HepG2 (cell line): ENCODE data around the gene MASP2. TPM values are rescaled to one million over a fixed set of nuclear protein-coding genes. Genes with fewer than 3 reads are reported as not detected.
"Not testable (repeated sequence)": the region's sequence is repeated elsewhere in the genome, so short reads cannot be mapped to it uniquely, and the experiment has no call there.

ENCODE experiments used
- ATAC-seq: fragments of 200-7000 bp; cut with Tn5 transposase; 3 replicates; pipeline ENCODE4 v1.9.1; 2020; ENCODE audit warnings: mild to moderate bottlenecking, moderate library complexity
- BruUV-seq: library from RNA; stranded (reverse); fragments of 400-500 nt; replicated peaks from 2 replicates; lab custom pipeline; 2021; lab: Mats Ljungman, UMichigan
- CTCF ChIA-PET: fragments of 300-600 bp; formaldehyde crosslinking; extraction: SDS; loops from one replicate; lab custom pipeline; 2021; ENCODE audit warnings: low total read pairs, inconsistent platforms, low intra/inter-chr PET ratio; lab: Yijun Ruan, JAX
- POLR2A ChIA-PET: fragments of 350-600 bp; sonication (Branson Sonifier 250); formaldehyde crosslinking; loops from one replicate; lab custom pipeline; 2020; ENCODE audit warnings: antibody characterized with exemption, inconsistent platforms; lab: Yijun Ruan, JAX
- DNase-seq: peaks from one replicate; pipeline ENCODE4 v3.0.0-alpha.2; 2015; ENCODE audit warnings: low spot score
- FAIRE-seq: peaks from 3 replicates; lab custom pipeline; 2011; peaks lifted over from hg19 to GRCh38; lab: Jason Lieb, UNC
- H2AFZ ChIP-seq: one replicate; pipeline ENCODE4 v1.6.1; 2011; ENCODE audit warnings: low read length, inconsistent platforms
- H3K27ac ChIP-seq: fragments of 300-600 bp; 3 replicates; pipeline ENCODE4 v1.8.0; 2011; ENCODE audit warnings: mixed run types, mild to moderate bottlenecking, mixed read lengths, low read length, inconsistent platforms; ENCODE audit not compliant: insufficient read depth; ENCODE audit errors: extremely low read length
- H3K27me3 ChIP-seq, 2 experiments: fragments of 200-600 bp in 1 of 2; 2 replicates in 1 of 2; 3 replicates in 1 of 2; pipeline versions ENCODE4 v1.6.0 to v1.8.0; 2011; ENCODE audit warnings: low read length in 2 of 2, mild to moderate bottlenecking in 2 of 2, moderate library complexity in 2 of 2, inconsistent platforms in 1 of 2; ENCODE audit not compliant: insufficient read depth in 2 of 2, control insufficient read depth in 1 of 2
- H3K36me3 ChIP-seq, 2 experiments: fragments of 200-600 bp in 1 of 2; replicated peaks in 1 of 2; 2 replicates in 1 of 2; 3 replicates in 1 of 2; pipeline versions ENCODE4 v1.5.1 to v1.8.0; 2011; ENCODE audit warnings: low read length in 2 of 2, inconsistent platforms in 1 of 2; ENCODE audit not compliant: insufficient read depth in 2 of 2, control insufficient read depth in 1 of 2
- H3K4me1 ChIP-seq: 2 replicates; pipeline ENCODE4 v1.5.1; 2012; ENCODE audit warnings: low read length, inconsistent platforms; ENCODE audit not compliant: insufficient read depth
- H3K4me2 ChIP-seq: 2 replicates; pipeline ENCODE4 v1.6.0; 2011; ENCODE audit warnings: low read depth, low read length, inconsistent platforms
- H3K4me3 ChIP-seq, 3 experiments: fragments of 200-600 bp in 1 of 3; sonication (generic), shearing (Covaris generic) in 1 of 3; replicated peaks in 1 of 3; 2 replicates each; pipeline ENCODE4 v1.5.1; 2011 to 2016; ENCODE audit warnings: low read length in 3 of 3, inconsistent platforms in 2 of 3, low read depth in 2 of 3, mild to moderate bottlenecking in 2 of 3, control low read depth in 1 of 3, mixed read lengths in 1 of 3; ENCODE audit not compliant: insufficient read depth in 1 of 3
- H3K79me2 ChIP-seq: one replicate; pipeline ENCODE4 v1.6.1; 2011; ENCODE audit warnings: low read length, inconsistent platforms; ENCODE audit not compliant: insufficient read depth
- H3K9ac ChIP-seq: 2 replicates; pipeline ENCODE4 v1.6.0; 2011; ENCODE audit warnings: mild to moderate bottlenecking, low read depth, low read length, inconsistent platforms; ENCODE audit not compliant: insufficient read depth
- H3K9me3 ChIP-seq: 2 replicates; pipeline ENCODE4 v1.5.1; 2012; ENCODE audit warnings: mild to moderate bottlenecking, low read length
- H4K20me1 ChIP-seq: 2 replicates; pipeline ENCODE4 v1.6.0; 2011; ENCODE audit warnings: inconsistent platforms, mild to moderate bottlenecking, low read length, moderate library complexity; ENCODE audit not compliant: insufficient read depth
- NR2F1 ChIP-seq, 2 experiments: fragments of 450-650 bp in 1 of 2; formaldehyde crosslinking in 1 of 2; IDR thresholded peaks; 2 replicates each; pipeline versions ENCODE4 v1.5.0 to v1.6.1; 2016 to 2020; ENCODE audit warnings: mild to moderate bottlenecking in 1 of 2, missing compliant biosample characterization in 1 of 2, missing genetic modification reagents in 1 of 2, moderate library complexity in 1 of 2
- NR2F6 ChIP-seq, 2 experiments: IDR thresholded peaks; 2 replicates each; pipeline ENCODE4 v1.6.1; 2016; ENCODE audit warnings: antibody characterized with exemption in 1 of 2, mild to moderate bottlenecking in 1 of 2
- SOX13 ChIP-seq, 3 experiments: fragments of 450-650 bp in 1 of 3; sonication (generic) in 1 of 3; formaldehyde crosslinking in 1 of 3; IDR thresholded peaks in 2 of 3; conservative IDR thresholded peaks in 1 of 3; 2 replicates each; pipeline versions ENCODE4 v1.5.0 to v1.6.1; 2016 to 2020; ENCODE audit warnings: antibody characterized with exemption in 1 of 3, mild to moderate bottlenecking in 1 of 3, missing compliant biosample characterization in 1 of 3, missing genetic modification reagents in 1 of 3, moderate library complexity in 1 of 3
- SOX6 ChIP-seq, 2 experiments: fragments of 450-650 bp in 1 of 2; sonication (generic) in 1 of 2; formaldehyde crosslinking in 1 of 2; IDR thresholded peaks; 2 replicates each; pipeline versions ENCODE4 v1.4.0 to v1.6.1; 2017 to 2020; ENCODE audit warnings: antibody characterized with exemption in 1 of 2, mild to moderate bottlenecking in 1 of 2, missing genetic modification reagents in 1 of 2
- ZNF362 ChIP-seq: sonication (generic); formaldehyde crosslinking; IDR thresholded peaks from 2 replicates; pipeline ENCODE4 v1.4.0; 2020; ENCODE audit warnings: missing genetic modification reagents, mild to moderate bottlenecking, borderline replicate concordance
- ZNF839 ChIP-seq: sonication (generic); formaldehyde crosslinking; IDR thresholded peaks from 2 replicates; pipeline ENCODE4 v1.4.0; 2020; ENCODE audit warnings: missing genetic modification reagents, mild to moderate bottlenecking, borderline replicate concordance
- WGBS: methylation state at CpG from one replicate; pipeline ENCODE4 v1.1.6; 2017; ENCODE audit warnings: low lambda C conversion rate; 5-methylcytosine and 5-hydroxymethylcytosine counted together
- in situ Hi-C: cut with HindIII; loops from 2 replicates; pipeline ENCODE4 v1.10.0; 2017; ENCODE audit warnings: low pct_unique_long_range_greater_than_20kb; ENCODE audit not compliant: extremely low pct_ligation_motif_present
- intact Hi-C: fragments of 100-400 bp; cut with micrococcal nuclease; formaldehyde crosslinking; loops from one replicate; pipeline ENCODE4 v1.10.0; 2022; ENCODE audit not compliant: unreplicated experiment
- polyA plus RNA-seq, 8 experiments: library from polyadenylated mRNA; depleted of rRNA in 3 of 8; stranded (reverse) in 7 of 8; unstranded in 1 of 8; fragments of >200 nt; fragmentation: Illumina TruSeq in 4 of 8; extraction: Trizol in 4 of 8; gene quantifications; 2 replicates each; pipeline versions ENCODE4 v1.2.1 to v1.2.3, GENCODE V29; 2011 to 2016; ENCODE audit warnings: low read depth in 4 of 8, missing spikeins in 1 of 8, mixed read lengths in 1 of 8; ENCODE audit not compliant: insufficient read depth in 1 of 8
- total RNA-seq, 5 experiments: library from RNA; depleted of rRNA; stranded (reverse); fragments of >200 nt; fragmentation: Illumina TruSeq; extraction: Trizol; gene quantifications; 2 replicates each; pipeline ENCODE4 v1.2.3, GENCODE V29; 2016; ENCODE audit warnings: low read depth in 1 of 5
- TF ChIP-seq, protein P1 (sequence below): sonication (generic); formaldehyde crosslinking; IDR thresholded peaks from 2 replicates; pipeline ENCODE4 v1.5.0; 2020; ENCODE audit warnings: missing genetic modification reagents, mild to moderate bottlenecking, borderline replicate concordance

MASP2 gene
- total and polyA plus RNA-seq, 2 of the 13 experiments (the other 11 are each of a cell fraction or from before 2014, with no cell fraction given) = 7.1 to 11.8 TPM

DNA sequence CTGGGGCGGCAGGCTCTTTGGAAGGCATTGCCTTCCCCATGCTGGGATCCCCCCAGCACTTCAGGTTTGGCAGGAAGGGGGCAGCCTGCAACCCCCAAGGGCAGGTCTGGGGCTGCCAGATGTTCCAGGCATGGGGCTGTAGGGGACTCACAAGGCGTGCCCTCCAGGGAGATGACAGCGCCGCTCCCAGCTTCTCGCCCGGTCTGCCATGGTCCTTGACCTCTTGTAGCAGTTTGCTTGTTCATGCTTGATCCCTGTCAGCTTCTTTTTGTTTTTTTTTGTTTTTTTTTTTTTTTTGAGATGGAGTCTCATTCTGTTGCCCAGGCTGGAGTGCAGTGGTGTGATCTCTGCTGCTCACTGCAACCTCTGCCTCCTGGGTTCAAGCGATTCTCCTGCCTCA lies 56.2 kb downstream of the MASP2 start:
- in situ Hi-C loops (no loop called here), intact Hi-C loops (no loop called here)
- ATAC-seq (peak; percentile 67), FAIRE-seq (no peak), DNase-seq (no peak)
- WGBS = 23% methylated on average over 7 of the region's 7 CpGs
- no peaks in the 10 kb centered on the region for H3K9me3 ChIP-seq
- no peaks in the 10 kb centered on the region for H4K20me1 ChIP-seq
- no peak overlapping the region for H3K4me2 ChIP-seq
- no peak overlapping the region for H3K4me3 ChIP-seq
- H3K27ac ChIP-seq = no peak overlapping the region
- H3K27me3 ChIP-seq = peaks cover 0 to 8% of the 10 kb centered on the region in 2 experiments; a peak in 4 of 5 replicates
- no peak overlapping the region for H2AFZ ChIP-seq
- no peaks in the 10 kb centered on the region; the same call in 1 of the 2 replicates for H3K4me1 ChIP-seq
- no peaks in the 10 kb centered on the region for H3K36me3 ChIP-seq
- POLR2A ChIA-PET = no interaction called here
- TF ChIP-seq NR2F6 (IDR thresholded peaks at IDR 0.05) = peak; percentile 42
- no peak; the same call in 1 of the 2 replicates for TF ChIP-seq NR2F6 (CRISPR knock-in tag; IDR thresholded peaks at IDR 0.05)
- no peak for TF ChIP-seq ZNF839 (CRISPR knock-in tag)
- TF ChIP-seq, protein P1, sequence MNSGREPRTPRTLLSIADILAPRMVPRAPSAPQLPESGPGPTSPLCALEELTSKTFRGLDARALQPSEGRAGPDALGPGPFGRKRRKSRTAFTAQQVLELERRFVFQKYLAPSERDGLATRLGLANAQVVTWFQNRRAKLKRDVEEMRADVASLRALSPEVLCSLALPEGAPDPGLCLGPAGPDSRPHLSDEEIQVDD (CRISPR knock-in tag) = no peak
- TF ChIP-seq NR2F1 (CRISPR knock-in tag; IDR thresholded peaks at IDR 0.05) = 0 out of 4 replicates have a peak, but pooled peaks of 1 of the 2 experiments have one; percentile 14
- peak; percentile 71; the same call in 1 of the 2 replicates for TF ChIP-seq ZNF362
- no peak for TF ChIP-seq SOX6 (IDR thresholded peaks at IDR 0.05)
- TF ChIP-seq SOX6 (CRISPR knock-in tag; IDR thresholded peaks at IDR 0.05) = peak; percentile 26; the same call in 1 of the 2 replicates
- TF ChIP-seq SOX13 (IDR thresholded peaks at IDR 0.05) = no peak
- TF ChIP-seq SOX13 (CRISPR knock-in tag; conservative IDR thresholded peaks at IDR 0.05 in 1 of 2, IDR thresholded peaks at IDR 0.05 in 1 of 2) = 0 out of 4 replicates have a peak, but pooled peaks of 1 of the 2 experiments have one; percentile 26
- BruUV-seq = no TSS peak
- H3K79me2 ChIP-seq = no peaks in the 10 kb centered on the region
- no peak overlapping the region for H3K9ac ChIP-seq
- CTCF ChIA-PET = no interaction called here

GRCh38 chr1:10989920-10990516 lies 57.0 kb downstream of the MASP2 start:
- 29% methylated on average over 6 of the region's 6 CpGs for WGBS
- not testable (repeated sequence) for ATAC-seq

More at GRCh38 chr1:10989920-10990516, 57.0 kb downstream of the MASP2 start:
- H4K20me1 ChIP-seq, in situ Hi-C loops, H3K36me3 ChIP-seq, H3K9me3 ChIP-seq, H3K4me2 ChIP-seq, H3K4me1 ChIP-seq, H3K4me3 ChIP-seq, intact Hi-C loops, BruUV-seq, DNase-seq, H2AFZ ChIP-seq, CTCF ChIA-PET, H3K9ac ChIP-seq, FAIRE-seq, POLR2A ChIA-PET, H3K27ac ChIP-seq, H3K79me2 ChIP-seq: not testable (repeated sequence)
- H3K27me3 ChIP-seq = peaks cover 2 to 13% of the 10 kb centered on the region in 2 experiments
